HG03457 (cell line): ENCODE measurements around the gene ADORA1.

Experiments
- ATAC-seq: cut with Tn5 transposase; IDR thresholded peaks from one replicate; pipeline ENCODE4 v1.9.1; 2021; ENCODE audit warnings: moderate number of reproducible peaks; ENCODE audit not compliant: unreplicated experiment

ADORA1 gene

GRCh38 chr1:203093754-203094410 lies 33.6 kb upstream of the ADORA1 start:
- no peak for ATAC-seq

- ATAC-seq: no peak
These were observed 32.4 kb upstream of the ADORA1 start for GRCh38 chr1:203095061-203095690.

- ATAC-seq: no peak
These were observed 31.0 kb upstream of the ADORA1 start for GRCh38 chr1:203096566-203096965.

GRCh38 chr1:203097001-203097400 lies 30.5 kb upstream of the ADORA1 start:
- no peak for ATAC-seq

GRCh38 chr1:203098445-203098844 lies 29.1 kb upstream of the ADORA1 start:
- no peak for ATAC-seq

- ATAC-seq: no peak
These were observed 28.5 kb upstream of the ADORA1 start for GRCh38 chr1:203098914-203099520.

- no peak for ATAC-seq
These were observed 27.6 kb upstream of the ADORA1 start for GRCh38 chr1:203099805-203100515.

DNA sequence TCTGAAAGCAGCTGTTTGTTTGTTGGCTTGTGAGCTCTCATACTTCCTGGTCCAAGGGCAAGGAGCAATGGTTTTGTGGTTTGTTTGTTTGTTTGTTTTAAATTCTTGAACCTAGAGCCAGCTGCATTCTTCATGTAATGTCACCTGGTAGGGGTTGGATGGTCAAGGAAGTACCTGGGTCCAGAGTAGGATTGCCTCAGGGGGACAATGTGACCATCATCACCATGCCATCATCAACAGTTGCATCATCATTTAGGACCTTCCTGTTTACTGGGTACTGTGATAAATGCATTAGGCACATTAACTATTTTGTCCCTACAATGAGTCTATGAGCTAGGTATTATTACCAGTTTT lies 27.0 kb upstream of the ADORA1 start:
- ATAC-seq: no peak

GRCh38 chr1:203101813-203102634 lies 25.5 kb upstream of the ADORA1 start:
- ATAC-seq: no peak

DNA sequence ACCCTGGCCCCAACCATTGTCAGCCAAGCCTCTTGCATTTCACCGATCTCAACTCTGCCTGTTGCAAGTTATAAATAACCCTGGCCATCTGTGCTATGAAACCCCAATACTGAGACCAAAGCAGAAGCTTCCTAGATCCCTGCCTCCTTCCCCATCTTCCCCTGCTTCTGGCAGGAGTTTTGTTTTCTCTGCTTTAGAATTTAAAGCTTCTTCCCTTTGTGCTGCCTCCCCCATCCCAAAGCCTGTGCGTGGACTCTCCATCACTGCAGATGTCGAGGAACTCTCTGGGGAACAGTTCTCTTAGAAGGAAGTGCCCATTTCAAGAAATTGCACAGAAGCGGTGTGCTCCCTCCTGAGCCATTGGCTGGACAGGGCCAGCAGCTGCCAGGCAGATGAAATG lies 24.3 kb upstream of the ADORA1 start:
- no peak for ATAC-seq

DNA sequence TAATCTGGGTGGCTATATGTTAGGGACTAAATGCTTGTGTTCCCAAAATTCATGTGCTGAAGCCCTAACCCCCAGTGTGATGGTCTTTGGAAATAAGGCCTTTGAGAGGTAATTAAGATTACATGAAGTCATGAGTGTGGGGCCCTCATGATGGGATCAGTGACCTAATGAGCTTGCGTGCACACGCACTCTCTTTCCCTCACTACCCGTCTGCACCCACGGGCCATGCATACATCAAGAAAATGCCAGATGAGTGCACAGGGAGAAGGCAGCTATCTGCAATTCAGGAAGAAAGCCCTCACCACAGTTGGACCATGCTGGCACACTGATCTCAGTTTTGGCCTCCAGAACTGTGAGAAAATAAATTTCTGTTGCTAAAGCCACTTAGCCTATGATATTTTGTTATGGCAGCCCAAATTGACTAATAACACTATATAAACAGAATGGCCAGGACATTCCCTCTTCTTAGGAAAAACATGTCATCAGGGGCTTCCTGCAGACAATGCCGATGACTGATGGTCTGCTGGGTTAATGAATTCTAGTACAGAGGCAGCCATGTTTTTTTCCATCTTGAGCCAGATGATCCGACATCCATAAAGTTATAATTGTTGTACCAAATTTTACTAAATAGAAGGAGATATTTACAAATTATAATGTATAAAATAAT lies 23.6 kb upstream of the ADORA1 start:
- ATAC-seq: no peak

DNA sequence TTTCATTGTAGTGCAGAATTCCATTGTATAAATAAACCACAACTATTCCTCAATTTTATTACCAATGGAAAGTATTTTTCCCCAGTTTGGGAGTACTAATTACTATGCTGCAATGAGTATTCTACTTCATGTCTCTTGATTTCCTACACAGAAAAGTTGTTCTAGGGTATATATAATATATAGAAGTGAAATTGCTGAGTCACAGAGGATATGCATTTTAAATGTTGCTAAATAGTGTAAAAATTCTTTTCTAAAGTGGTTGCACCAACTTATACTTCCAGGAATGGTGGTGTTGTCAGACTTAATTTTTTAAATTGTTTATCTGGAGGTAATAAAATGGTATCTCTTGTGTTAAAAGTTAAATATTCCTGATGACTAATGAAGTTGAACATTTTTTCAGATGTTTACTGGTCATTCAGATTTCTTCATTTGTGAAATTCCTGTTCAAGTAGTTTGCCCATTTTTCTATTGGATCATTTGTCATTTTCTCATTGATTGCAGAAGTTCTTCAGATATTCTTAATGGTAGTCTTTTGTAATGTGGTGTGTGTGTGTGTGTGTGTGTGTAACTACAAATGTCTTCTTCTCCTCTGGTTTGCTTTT lies 22.6 kb upstream of the ADORA1 start:
- no peak for ATAC-seq

DNA sequence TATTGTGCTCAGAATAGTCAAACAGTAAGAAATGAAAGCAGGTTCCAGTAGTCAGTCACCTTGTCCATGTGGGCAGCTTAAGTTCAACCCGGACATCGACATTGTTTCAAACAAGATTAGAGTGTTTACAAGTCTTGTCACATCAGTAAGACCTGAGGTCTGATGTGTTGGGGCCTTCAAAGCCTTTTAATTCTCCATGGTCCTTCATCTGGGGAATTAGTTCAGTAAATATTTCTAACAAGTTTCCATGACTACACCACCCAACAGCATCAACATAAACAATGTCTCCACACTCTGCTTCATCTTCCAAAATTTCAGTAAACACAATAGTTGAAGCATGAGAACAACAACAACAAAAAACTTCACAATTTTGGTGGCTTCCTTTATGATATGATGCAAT lies 15.1 kb upstream of the ADORA1 start:
- no peak for ATAC-seq

DNA sequence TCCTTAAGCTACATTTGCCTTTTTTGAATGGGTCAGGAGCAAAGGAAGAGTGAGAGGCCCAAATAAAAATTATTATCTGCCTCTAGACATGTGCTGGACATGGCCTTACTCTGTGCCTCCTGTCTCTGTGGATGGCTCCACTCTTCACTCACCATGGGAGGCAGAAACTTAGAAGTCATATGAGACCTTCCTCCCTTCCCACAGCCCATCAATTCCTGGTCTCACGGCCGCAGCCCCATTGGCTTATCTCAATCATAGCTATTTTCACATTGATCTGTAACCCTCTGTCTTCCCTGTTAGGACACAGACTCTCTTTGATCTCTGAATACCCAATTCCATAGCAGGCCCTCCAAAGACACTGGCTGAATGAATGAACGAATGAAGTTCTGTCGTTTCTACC lies 14.2 kb upstream of the ADORA1 start:
- ATAC-seq: no peak

- no peak for ATAC-seq
These were observed 13.3 kb upstream of the ADORA1 start for GRCh38 chr1:203114202-203114601.

GRCh38 chr1:203116091-203116820 lies 11.3 kb upstream of the ADORA1 start:
- ATAC-seq: no peak

DNA sequence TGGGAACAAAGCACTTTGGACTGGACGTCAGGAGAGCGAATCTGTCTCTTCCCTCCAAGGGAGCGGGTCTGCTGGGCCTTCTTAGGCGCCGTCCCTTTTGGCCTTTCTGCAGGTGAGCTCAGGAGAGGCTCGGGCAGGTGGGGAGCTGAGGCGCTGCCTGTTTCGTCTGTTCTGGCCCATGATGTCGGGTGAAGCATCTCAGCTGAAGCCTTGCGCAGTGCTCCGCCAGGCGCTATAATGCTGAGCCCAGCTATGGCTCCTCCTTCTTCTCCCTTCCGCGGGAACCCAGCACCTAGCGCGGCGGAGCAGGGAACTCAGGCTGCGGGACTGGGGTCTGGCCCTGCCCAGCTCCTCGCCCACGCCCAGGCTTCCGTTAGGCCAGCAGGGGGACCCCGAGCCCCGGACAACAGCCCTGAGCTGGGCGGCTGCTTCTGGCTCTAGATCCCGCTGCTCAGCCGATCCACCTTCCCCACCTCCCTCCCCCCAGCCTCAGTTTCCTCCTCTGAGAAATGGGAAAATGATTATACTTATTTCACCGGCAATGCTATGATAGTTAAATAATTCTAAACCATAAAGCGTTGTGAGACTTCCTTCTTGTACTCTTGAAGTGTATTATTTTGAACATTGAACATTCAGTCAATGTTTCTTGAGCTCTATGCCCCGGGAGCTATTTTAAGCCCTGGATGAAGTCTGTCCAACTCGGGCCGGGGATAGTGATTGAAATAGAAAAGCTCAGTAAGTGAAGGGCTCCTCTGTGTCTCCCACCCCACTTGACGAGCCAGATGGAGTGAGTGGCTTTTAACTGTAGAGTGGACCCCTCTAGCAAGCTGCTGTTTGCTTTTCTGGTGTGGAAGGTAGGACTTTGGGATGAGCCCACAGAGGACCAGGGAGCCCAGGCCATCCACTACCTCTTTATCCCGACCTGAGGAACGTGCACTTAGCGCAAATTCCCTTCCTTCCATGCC lies 9.6 kb upstream of the ADORA1 start:
- ATAC-seq: no peak
